Measurements from ENCODE around the gene CCDC51. TPM values are rescaled to one million over a fixed set of nuclear protein-coding genes. Genes with fewer than 3 reads are reported as not detected.

Gene CCDC51
- total and polyA plus RNA-seq, 9 of the 15 experiments (the other 6 are each of a cell fraction or from before 2014, with no cell fraction given): 6.5 to 18.6 (median 15.7) TPM

DNA sequence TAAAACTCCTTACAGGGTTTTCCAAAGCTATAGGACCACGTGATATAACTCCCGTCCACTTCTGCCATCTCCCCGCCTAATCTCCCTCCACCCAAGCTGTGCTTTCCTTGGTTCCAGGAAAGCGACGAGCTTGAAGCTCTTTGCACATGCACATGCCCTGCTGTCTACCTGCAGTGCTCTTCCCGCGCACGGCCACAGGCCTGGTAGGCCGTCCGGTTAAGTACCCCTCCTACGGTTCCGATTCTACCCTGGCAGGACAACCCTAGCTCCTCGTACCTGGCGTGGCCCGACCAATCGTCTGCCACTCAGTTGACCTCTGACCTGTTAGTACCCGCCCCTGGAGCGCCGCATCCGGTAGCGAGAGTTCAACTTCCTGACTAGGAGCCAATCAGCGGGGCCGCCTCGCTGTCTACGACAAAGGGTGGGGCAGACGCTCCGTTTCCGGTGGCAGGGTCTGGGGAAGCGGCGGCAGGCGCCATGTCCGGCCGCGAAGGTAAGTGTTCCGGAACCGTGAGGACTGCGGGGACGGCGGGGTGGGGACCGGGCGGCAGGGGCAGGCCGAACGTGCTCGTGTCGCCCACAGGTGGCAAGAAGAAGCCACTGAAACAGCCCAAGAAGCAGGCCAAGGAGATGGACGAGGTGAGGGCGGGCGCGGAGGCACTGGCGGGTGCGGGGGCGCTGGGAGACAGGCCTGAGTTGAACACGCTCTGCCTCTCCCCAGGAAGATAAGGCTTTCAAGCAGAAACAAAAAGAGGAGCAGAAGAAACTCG is at the start of gene CCDC51, which contains the start of gene TMA7 (continued):
- no peak for TF ChIP-seq NR2F6 (CRISPR knock-in tag; IDR thresholded peaks at IDR 0.05)
- TF ChIP-seq MLLT1 (IDR thresholded peaks at IDR 0.05): 0 out of 4 replicates have a peak, but pooled peaks of 1 of the 2 experiments have one; percentile 11
- no peak for TF ChIP-seq ZEB2 (IDR thresholded peaks at IDR 0.05)
- TF ChIP-seq MTA1 (IDR thresholded peaks at IDR 0.05; ENCODE audit: borderline replicate concordance): no peak
- TF ChIP-seq MYNN (IDR thresholded peaks at IDR 0.05): no peak
- no peak for TF ChIP-seq MYNN (CRISPR knock-in tag; IDR thresholded peaks at IDR 0.05)
- TF ChIP-seq MGA (IDR thresholded peaks at IDR 0.05): peak; percentile 85
- TF ChIP-seq CCAR2 (IDR thresholded peaks at IDR 0.05; ENCODE audit: low read depth, low read length): no peak
- no peak for TF ChIP-seq PREB (CRISPR knock-in tag; IDR thresholded peaks at IDR 0.05)
- no peak for TF ChIP-seq SAFB (IDR thresholded peaks at IDR 0.05; ENCODE audit: borderline replicate concordance, low read depth, low read length)
- TF ChIP-seq, protein P1, sequence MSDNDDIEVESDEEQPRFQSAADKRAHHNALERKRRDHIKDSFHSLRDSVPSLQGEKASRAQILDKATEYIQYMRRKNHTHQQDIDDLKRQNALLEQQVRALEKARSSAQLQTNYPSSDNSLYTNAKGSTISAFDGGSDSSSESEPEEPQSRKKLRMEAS (CRISPR knock-in tag; IDR thresholded peaks at IDR 0.05): peak; percentile 47; the same call in 1 of the 2 replicates
- TF ChIP-seq ERF (CRISPR knock-in tag; IDR thresholded peaks at IDR 0.05): no peak
- no peak for TF ChIP-seq ZNF717 (CRISPR knock-in tag; IDR thresholded peaks at IDR 0.05)
- TF ChIP-seq POLR3G (IDR thresholded peaks at IDR 0.05; ENCODE audit: extremely low read depth, insufficient read length, insufficient replicate concordance): no peak
- no peak for TF ChIP-seq ZNF133 (CRISPR knock-in tag; IDR thresholded peaks at IDR 0.05)

All from K562 (cell line).